Mucosa of descending colon (tissue), 3 donors: ENCODE measurements around the gene NMB. TPM values are rescaled to one million over a fixed set of nuclear protein-coding genes. Genes with fewer than 3 reads are reported as not detected.

Source experiments
- ATAC-seq: fragments of 200-7000 bp; cut with Tn5 transposase; one replicate; pipeline ENCODE4 v1.9.1; 2020; ENCODE audit warnings: mild to moderate bottlenecking, moderate library complexity
- DNase-seq, 3 donors: peaks; one replicate each; pipeline ENCODE4 v3.0.0-alpha.2; 2020
- H3K36me3 ChIP-seq: fragments of 200-600 bp; one replicate; pipeline ENCODE4 v1.8.0; 2021; ENCODE audit warnings: low read depth, mild to moderate bottlenecking
- H3K4me1 ChIP-seq: fragments of 200-600 bp; one replicate; pipeline ENCODE4 v1.8.0; 2021; ENCODE audit warnings: low read depth, mild to moderate bottlenecking
- H3K4me3 ChIP-seq: fragments of 200-600 bp; one replicate; pipeline ENCODE4 v1.8.0; 2021; ENCODE audit warnings: mild to moderate bottlenecking
- H3K9me3 ChIP-seq: fragments of 200-600 bp; one replicate; pipeline ENCODE4 v1.8.0; 2021; ENCODE audit warnings: mild to moderate bottlenecking
- CTCF ChIP-seq: fragments of 200-600 bp; IDR thresholded peaks from one replicate; pipeline ENCODE4 v1.8.0; 2022; ENCODE audit warnings: antibody characterized with exemption, mild to moderate bottlenecking
- intact Hi-C, 2 donors: fragments of 100-400 bp; cut with DNase I in 1 of 2; cut with micrococcal nuclease in 1 of 2; formaldehyde crosslinking; loops; one replicate each; pipeline versions ENCODE4 v1.11.0 to v1.11.1; 2022; cut with DNase I, micrococcal nuclease
- long read RNA-seq, 2 donors: library from polyadenylated mRNA; unstranded; transcript quantifications; one replicate each; pipeline ENCODE4 v2.0.0, GENCODE V29; 2019 to 2021
- total RNA-seq, 3 donors: library from RNA; stranded (reverse); fragmentation: NEBNext Ultra II Directional in 2 of 3; extraction: Animal tissue kit (Norgen Biotek cat#: 25700) in 2 of 3; gene quantifications; one replicate each; pipeline versions ENCODE4 v1.2.1 to v1.2.4, GENCODE V29; 2021 to 2023
- donor health status: DM: no; HTN: no; CAD: no; lungs with moderate emphysema.
- donor health status: DM: no; HTN: no; CAD: no.
- donor health status: DM: no; HTN: yes; CAD: no.

NMB gene, protein sequence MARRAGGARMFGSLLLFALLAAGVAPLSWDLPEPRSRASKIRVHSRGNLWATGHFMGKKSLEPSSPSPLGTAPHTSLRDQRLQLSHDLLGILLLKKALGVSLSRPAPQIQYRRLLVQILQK
- total RNA-seq: 1 to 10 TPM; 1.5 to 4.0 (median 3.9) TPM
- long read RNA-seq, donor 1, transcript NMB-201 (3 exons, 1,007 nt): major isoform, 8 of 9 reads
- long read RNA-seq, donor 1, partial matches to known transcripts: 1 of 9 reads
- long read RNA-seq, donor 1, other reads (novel, unspliced or antisense): 0 of 9 reads
- long read RNA-seq, donor 2, partial matches to known transcripts: 0 of 2 reads
- long read RNA-seq, donor 2, other reads (novel, unspliced or antisense): 1 of 2 reads

GRCh38 chr15:84658080-84658787 is at the start of gene NMB:
Gene NMB, minus strand, starts transcription at chr15:84658199. Its CDS starts 47 bp downstream, at chr15:84658152.
- Histone ChIP-seq H3K36me3 (no peaks in the 10 kb centered on the region), H3K4me1 (peaks cover 12% of the 10 kb centered on the region), H3K9me3 (no peaks in the 10 kb centered on the region), H3K4me3 (peak within 1 kb of the TSS; percentile 13)
- intact Hi-C loops: no loop called here
- TF ChIP-seq CTCF: peak; percentile 66
- ATAC-seq (peak; percentile 80), DNase-seq (peak; percentile 81 to 93 (median 91))

DNA sequence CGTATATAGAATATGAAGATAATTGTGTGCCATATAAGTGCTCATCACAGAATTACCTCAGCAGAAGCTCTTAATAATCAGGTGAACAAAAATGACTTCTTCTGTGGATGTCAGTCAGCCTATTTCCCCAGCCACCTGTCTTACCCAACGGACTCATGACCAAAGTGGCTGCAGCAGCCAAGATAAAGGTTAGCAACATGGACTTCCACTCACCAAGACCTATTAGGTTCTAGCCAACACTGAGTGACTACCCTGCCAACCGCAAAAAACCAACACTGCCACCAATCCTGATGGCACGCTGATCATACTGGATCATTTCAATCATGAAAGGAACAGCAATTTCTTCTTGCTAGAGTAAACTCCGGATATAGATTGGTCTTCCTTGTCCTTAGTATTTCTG is 45.8 kb upstream of the NMB start:
- Histone ChIP-seq H3K9me3 (no peaks in the 10 kb centered on the region), H3K4me3 (no peak overlapping the region), H3K4me1 (no peaks in the 10 kb centered on the region), H3K36me3 (no peaks in the 10 kb centered on the region)
- no peak for DNase-seq
- intact Hi-C loops: no loop called here
- no peak for TF ChIP-seq CTCF
- no peak for ATAC-seq

- no peaks in the 10 kb centered on the region for H3K4me1 ChIP-seq
- DNase-seq: peak in 1 of 3 donors; percentile 50
- H3K9me3 ChIP-seq: no peaks in the 10 kb centered on the region
Observed at GRCh38 chr15:84702961-84703482, 45.0 kb upstream of the NMB start.

GRCh38 chr15:84699538-84700191 is 41.7 kb upstream of the NMB start:
- no peak for TF ChIP-seq CTCF
- Histone ChIP-seq H3K4me3 (no peak overlapping the region), H3K4me1 (no peaks in the 10 kb centered on the region), H3K9me3 (no peaks in the 10 kb centered on the region), H3K36me3 (no peaks in the 10 kb centered on the region)
- intact Hi-C loops: no loop called here
- DNase-seq (no peak), ATAC-seq (no peak)

More at GRCh38 chr15:84702961-84703482, 45.0 kb upstream of the NMB start:
- ATAC-seq: peak; percentile 34
- no peak overlapping the region for H3K4me3 ChIP-seq
- no peak for TF ChIP-seq CTCF
- H3K36me3 ChIP-seq: no peaks in the 10 kb centered on the region
- intact Hi-C loops: no loop called here

DNA sequence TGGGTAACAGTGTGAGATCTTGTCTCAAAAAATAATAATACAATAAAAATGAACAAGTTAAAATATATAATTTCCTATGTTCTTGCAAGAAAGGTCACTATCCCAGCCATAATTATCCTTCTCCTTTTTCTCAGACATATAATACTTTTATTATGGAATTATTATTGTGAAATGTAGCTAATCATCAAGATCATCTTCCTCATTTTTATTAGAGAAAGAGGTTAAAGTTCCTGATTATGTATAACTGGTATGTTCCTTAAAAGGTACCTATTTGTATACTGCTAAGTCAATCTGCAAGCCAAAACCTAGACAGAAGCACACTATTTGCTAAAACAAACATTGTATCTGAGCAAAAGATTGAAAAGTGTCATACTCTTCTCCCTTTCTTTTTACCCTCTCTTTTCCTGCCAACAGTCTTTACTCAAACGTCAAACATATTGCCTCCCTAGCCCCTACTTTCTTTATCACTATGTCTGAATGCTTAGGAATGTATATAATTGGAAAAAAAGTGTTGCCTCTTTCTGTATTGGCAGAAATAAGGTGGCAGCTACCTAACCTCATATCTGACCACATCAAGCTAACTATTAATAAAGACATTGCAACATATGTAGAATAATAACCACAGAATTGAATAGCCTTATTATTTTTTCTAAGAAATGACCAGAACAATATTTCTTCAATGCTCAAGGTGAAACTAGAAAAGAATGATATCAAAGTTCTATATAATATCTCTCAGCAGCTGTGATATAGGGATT is 39.4 kb upstream of the NMB start:
- no peak for ATAC-seq
- TF ChIP-seq CTCF: no peak
- no peaks in the 10 kb centered on the region for H3K36me3 ChIP-seq
- intact Hi-C loops: no loop called here
- no peak overlapping the region for H3K4me3 ChIP-seq
- H3K4me1 ChIP-seq: no peaks in the 10 kb centered on the region
- H3K9me3 ChIP-seq: no peaks in the 10 kb centered on the region
- no peak for DNase-seq
